SKM-1 treated with dmso at 0.1 percent for 144 hours (cell line): Measurements from ENCODE around the gene IGDCC3.
A peak's percentile ranks its signal among the peaks of the same experiment; 100 is the strongest.

Source experiments
- DNase-seq: peaks from one replicate; lab custom pipeline; 2025; ENCODE audit not compliant: unreplicated experiment; lab: John Stamatoyannopoulos, UW

Gene IGDCC3

DNA sequence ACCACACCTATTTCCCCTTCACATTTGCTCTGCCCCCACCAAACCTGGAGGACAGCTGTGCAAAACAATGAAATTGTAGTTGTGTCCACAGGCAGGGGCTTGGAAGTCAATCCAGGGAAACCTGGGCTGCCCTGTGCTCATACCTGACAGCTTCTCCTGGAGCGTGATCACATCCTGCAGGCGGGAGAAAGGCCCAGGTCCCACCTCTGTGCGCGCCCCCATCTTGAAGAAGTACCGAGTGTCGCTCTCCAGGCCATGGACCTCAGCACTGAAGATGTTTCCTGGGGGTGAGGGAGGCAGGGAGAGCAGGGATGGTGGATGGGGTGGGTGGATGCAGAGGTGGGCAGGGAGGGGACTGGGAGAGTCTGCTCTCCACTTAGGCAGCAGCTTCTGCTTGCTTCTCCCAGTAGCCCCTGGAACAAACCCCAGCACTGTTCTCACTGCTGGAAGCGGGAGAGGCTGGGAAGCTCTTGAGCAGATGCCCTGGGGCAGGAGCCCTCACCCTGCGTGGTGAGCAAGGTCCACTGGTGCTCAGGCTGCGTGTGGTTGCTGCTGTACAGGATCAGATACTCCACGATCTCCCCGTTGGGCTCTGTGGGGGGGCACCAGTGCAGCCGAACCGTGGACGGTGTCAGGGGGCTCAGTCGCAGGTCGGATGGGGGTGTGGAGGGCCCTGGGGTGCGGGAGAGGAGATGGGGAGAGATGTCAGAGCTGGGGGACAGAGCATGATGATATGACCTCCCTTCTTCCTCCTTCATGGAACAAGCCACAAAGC, 10.7 kb upstream of the IGDCC3 start:
- no peak for DNase-seq

DNA sequence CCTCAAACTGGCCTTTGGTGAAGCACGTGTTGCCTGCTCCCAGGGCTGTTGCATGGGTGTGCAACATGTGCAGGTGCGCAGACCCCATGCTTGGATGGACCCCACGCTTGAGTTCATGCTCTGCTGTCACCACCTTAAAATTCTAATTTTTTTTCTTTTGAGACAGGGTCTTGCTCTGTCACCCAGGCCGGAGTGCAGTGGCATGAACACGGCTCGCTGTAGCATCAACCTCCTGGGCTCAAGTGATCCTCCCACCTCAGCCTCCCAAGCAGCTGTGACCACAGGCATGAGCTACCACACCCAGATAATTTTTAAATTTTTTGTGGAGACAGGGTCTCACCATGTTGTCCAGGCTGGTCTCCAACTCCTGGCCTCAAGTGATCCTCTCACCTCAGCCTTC, 9.1 kb upstream of the IGDCC3 start:
- DNase-seq = no peak

DNA sequence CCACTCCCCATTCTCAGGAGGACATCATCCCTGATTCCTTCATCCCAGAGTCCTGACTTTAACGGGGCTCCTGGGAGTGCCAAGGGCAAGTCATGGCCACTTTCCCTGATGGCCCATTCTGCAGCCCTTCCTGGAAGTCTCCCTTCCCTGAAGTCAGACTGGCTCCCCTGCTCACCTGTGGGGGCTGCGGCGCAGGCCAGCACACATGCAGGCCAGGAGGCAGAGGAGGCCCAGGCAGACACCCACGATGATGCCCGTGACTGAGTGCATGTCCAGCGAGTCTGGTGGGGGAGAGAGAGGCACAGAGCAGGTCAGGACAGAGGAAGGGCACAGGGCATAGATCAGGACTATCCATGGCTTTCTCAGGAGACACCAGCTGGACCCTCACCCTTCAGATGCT, 8.6 kb upstream of the IGDCC3 start:
- DNase-seq = no peak

DNA sequence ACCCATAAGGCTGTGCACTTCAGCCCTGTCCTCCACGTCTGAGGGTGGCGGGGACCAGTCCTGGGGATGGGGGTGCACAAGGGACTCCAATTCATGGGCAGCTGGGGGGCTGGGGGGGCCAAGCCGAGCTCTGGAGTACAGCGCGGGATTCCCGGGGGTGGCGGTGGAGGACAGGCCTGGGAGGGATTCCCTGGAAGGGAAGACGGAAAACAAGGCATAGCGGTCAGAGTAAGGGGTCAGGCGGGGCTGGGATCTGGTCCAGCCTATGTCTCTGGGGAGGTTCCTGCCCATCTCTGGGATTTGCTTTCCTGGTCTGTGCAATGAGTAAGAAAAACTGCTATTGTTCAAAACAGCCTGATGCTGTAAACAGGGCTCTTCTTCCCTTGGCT, 8.1 kb upstream of the IGDCC3 start:
- DNase-seq = no peak

DNA sequence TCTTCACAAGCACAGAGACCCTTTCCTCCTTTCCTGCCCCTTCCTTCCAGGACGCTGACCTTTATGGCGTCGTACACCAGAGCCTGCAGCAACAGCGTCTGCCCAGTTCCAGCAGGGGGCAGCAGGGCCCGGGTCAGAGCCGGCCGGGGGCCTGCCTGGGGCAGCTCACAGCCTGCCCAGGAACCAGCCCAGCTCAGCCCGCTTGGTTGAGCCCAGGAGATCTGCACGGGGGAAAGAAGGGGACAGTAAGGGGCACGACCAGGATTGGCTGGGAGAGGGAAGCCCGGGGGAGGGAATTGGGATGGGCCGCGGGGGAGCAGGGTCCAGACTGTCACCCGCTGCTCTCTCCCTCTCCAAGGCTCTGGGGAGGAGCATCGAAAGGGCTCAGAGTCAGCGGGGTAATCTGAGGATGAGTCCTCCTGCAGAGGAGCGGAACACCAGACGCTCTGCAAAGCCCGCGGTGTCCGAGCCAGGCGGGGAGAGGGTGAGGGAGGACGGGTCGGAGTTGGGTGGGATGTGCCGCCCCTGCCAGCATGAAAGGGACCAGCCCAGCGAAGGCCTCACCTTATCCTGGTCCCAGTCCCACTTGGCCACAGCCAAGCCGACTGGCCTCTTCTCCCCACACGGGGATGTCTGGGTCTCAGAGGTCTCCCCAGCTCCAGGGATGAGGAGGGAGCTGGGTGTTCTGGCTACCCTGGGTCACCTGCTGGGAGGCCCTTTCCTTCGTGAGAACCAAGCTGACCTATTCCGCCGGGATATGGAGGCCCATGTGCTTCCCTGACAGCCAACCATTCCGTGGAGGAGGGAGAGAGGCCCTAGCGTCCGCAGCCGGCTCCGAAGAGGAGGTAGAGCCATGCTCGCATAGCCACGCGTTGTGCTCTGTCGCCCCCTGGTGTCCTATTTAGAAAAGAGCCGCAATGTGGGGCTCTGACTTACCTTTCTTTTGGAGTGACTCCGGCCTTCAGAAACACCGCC, 7.4 kb upstream of the IGDCC3 start:
- peak; percentile 77 for DNase-seq

DNA sequence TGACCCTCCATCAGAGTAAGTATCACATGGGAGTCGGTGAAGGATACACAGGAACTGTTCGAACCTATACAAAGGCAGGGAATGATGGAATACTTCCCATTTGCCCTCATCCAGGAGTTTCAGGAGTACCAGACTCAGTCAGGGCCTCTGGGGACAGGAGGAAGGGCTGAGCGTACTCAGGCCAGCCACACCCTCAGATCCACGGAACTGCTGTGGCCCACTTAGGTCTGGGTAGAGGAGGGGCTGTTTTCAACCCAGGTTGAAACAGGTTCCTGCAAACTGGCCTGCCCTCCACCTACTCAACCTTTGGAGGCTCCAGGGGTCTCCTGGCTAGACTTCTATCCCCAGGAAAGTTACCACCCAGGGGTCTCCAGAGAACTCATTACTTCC, 6.7 kb upstream of the IGDCC3 start:
- DNase-seq = no peak

DNA sequence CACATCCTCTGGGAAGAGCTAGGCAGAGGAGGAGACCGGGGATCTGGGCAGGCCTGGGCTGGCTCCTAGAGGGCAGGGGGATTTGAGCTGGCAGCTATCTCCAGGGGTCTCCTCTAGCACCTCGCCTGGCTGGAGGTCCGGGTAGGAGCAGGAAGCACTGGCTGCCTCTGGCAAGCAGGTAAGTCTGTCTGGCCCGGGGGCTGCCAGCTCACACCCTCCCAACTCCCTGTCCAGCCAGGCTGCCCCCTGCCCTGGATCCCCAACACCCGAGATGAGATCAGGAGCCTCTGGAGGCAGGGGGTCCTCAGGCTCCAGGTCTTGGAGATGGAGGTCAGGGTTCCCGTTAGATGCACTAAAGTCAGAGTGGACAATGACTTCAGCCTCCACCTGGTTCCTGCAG, 6.2 kb upstream of the IGDCC3 start:
- no peak for DNase-seq

DNA sequence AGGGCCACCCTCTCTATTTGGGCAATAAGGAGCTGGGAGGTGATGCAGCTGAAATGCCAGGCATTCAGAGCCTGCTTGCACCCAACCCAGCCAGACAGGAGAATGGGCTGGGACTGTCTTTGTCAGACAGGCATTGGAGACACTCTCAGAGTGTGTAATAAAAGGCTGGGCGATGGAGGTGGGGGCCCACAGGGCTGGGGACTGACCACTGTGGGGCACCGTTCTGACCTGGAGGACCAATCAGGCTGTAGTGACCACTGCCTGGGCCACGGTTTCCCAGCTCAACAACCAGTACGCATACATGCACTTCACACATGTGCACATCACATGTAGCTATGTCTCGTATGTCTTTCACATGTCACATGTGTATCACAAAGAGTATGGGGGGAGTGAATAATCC, 5.7 kb upstream of the IGDCC3 start:
- DNase-seq = no peak

DNA sequence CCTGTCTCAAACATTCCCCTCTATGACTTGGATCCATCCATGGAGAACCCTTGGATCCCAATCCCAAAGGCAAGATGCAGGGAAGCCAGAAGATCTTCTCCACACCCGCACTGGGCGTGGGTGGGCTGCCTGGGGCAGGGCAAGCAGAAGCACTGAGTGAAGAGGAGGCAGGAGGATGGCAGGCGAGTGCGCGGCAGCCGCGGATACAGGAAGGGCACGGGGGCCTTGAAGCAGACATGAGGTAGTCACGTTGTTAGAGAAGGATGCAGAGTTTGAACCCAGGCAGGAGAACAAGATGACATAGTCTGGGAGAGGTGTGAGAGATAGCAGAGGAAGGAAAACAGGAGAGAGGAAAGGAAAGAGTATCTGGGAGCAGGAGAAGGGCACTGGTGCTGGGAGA, 5.1 kb upstream of the IGDCC3 start:
- no peak for DNase-seq

DNA sequence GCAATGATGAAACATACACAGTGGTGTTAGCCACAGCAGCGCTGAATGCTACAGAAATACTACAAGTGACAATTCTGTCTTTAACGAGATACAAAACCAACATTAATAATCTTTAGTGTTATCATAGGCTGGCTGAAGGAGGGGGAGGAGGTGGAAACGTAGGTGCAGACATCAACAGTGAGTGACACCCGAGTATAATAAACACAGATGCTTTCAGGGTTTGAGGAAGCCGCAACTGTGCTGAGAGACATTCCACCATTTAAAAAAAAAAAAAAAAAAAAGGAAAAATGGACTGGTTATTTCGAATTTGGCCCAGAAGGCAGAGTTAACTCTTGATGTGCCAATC, 4.3 kb upstream of the IGDCC3 start:
- no peak for DNase-seq

DNA sequence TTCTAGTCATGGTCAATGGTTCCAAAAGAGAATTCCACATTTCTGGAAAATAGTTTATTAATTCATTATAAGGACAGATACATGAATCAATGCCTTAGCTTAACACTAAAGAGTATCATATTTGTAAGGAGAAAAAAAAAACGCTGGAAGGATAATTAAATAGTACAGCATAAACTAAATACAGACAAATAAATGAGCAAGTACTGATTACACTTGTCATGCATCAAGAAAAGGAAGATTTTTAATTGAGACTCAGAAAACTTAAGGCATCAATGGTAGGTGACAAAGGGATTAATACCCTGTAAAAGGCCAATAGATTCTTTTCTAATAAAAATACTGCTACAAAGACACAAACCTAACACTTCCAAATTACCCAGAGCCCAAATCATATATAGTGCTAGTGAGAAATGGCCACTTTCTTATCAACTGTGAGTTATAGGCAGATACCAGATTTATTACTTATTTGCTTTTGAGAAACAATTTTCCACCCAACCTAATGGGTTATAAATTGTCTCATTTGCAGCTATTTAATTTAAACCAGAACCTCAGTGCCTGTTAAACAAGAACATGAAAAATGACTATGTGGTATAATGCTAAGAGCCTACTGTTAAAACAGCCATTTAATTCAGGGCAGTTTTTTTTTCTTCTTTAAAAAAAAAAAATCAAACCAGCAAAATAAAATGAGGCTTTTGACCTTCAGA, 3.8 kb upstream of the IGDCC3 start:
- no peak for DNase-seq

DNA sequence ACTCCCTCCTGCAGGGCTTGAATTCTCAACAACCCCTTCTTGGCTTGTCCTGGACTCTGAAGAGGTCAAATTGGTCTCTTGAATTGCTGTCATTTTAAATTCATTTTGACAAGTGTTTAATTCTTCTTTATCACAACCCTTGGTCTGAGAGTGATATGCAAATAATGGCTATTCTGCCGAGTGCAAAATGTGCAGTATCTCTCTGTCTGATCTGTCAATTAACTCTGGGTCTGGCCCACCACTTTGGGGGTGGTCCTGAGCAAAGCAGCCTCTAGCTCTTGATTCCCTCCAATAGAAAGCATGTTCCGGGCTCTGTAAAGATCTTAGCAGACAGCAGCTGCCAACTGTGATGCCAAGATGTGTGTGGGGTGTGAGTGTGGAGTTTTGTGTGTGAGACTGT, 2.2 kb upstream of the IGDCC3 start:
- no peak for DNase-seq

DNA sequence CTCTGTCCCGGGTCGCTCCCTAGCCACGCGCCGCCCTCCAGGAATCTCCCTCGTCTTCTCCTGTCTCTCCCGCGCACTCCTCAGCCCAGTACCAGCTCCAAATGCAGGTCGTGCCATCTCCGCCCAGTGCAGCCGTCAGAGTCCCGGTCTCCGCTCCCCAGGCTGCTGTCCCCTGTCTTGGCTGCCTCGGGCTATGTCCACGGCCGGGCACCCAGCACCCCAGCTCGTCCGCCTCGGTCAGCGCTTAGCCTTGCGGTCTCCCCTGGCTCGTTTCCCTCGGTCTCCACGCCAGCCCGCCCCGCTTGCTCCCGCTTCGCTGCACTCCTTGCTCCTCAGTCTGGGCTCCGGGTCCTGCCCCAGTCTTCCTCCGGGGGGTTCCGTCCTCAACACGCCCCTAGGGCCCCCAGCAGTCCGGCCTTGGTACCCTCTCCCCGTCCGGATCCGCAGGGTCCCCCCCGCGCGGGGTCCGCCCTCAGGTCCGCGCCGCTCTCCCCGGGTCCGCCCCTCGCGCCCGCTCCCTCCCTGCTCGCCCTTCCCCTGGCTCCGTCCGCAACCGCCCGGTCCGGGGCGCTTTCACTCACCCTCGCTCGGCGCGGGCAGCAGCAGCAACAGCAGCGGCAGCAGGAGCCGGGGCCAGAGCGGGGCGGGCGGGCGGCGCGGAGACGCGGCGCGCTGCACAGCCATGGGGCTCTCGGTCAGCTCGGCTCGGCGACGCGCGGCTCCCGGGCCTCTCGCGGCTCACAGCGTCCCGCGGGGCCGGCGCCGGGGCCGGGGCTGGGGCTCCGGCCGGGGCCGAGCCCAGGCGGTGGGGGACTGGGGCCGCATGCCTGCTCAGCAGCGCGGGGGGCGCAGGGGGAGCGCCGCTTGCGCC, 462 bp downstream of the IGDCC3 start:
- DNase-seq = no peak

DNA sequence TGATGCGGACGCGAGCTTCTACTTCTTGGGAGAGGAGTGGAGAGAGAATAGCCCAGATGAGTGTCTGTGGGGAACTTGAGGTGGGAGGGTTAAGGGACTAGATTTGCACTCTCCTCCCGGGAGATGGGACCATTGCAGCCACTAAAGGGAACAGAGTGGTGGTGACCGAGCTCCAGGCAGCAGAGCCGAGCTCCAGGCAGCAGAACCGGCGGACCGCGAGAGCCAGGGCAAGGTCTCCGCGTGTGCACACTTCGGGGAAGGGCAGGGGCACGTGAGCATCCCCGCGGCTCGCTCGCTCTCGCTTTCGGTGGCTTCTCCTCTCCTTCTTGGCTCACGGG, 1.1 kb downstream of the IGDCC3 start:
- no peak for DNase-seq

DNA sequence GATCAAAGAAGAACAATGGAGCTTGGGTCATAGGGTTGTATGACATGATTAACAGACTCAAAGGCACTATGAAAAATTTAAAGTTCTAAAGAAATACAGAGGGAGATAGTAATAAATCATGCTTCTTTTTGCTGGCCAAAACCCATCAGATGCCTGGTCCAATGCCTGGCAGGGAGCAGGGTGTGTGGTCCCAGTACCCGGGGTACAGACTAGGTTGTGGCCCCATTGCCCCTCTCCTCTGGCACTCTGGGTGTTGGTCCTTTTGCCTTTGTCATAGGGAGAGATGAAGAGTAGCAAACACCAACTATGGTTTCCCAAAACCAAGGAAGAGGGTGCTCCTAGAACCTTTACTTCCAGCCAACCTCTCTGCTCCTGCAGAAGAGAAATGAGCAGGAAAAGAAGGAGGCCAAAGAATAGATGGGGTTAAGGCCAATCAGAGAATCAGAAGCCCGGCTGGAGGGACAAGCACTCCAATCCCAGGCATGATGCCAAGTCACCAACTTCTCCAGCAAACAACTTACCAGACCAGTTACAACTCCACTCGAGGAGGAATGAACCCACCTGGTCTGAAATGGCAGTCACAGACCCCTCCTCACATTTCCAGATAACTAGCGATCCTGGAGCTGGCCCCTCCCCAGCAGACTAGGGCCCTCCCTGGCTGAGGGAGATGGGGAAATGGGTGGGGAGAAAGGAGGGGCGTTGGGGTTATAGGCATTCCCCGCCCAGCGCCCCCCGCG, 1.8 kb downstream of the IGDCC3 start:
- DNase-seq = no peak

DNA sequence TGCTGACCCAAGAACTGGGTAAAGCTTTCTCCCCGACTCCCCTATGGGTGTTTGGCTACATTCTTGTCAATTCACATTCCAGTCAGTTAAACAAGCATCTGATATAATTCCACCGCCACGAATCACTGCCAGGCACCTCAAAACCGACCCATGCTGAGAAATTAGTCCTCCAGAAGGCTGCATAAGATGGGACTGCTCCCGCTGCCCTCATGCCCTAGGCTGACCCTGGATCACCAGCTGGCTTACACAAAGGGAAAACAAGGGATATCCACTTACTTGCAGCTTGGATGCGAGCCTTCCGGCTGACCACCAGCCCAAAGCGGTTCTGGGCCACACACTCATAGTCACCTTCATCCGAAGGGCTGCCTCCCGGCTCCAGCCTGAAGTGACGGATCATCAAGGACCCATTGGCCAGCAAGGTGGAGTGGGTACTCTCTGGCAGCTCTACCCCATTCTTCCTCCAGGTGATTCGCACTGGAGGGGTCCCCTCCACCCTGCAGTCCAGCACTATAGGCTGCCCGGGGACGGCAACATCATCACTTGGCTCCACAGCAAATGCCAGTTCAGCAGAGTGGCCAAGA, 2.9 kb downstream of the IGDCC3 start:
- DNase-seq = no peak

DNA sequence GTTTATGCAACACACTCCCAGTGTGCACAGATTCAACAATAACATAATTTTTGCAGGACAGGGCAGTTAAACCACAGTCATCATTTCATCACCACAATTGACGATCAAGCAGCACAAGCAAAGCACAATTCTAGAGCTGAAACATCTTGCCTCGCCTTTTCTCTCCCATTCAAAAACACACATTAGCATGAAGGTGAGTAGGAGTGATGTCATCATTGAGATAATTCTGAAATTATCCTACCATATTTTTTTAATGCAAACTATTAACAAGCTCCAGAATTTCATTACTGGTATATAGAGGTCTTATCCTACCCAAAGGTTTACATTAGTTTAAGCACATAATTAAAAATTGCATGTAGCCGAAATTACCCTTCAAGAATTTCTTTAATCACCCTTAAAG, 3.5 kb downstream of the IGDCC3 start:
- DNase-seq = no peak

DNA sequence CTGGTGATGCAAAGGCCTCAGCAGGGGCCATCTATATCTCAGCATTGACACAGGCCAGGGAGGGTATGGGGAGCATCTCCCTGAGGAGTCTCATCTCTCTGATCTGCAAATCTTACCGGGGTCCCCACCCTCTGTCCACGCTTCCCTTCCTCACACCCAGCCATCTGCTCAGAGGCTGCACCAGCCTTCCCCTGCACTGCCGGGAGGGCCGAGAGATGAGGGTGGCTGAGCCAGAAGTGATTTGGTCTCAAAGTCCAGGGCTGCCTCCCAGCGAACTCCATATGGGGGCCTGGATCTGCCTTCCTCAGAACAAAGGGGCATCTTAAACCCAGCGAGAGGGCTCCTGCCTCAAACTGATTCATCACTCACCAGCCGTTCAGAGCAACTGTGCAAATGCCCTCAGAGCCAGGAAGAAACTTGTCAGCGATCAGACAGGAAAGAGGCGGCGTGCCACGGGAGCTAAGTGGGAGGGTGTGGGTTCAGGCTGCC, 4.6 kb downstream of the IGDCC3 start:
- DNase-seq = no peak

DNA sequence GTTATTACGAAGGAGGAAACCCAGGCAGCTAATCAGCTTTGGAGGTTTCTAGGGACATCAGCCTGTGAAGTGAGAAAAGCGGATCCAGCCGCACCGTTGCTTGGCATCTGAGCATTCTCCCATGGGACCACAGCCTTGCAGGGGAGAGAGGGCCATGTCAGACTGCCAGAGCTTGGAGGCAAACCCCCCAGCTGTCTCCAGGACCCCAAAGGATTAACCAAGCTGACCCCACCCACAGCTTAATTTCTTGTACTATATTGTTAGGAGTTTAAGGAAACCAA, 5.1 kb downstream of the IGDCC3 start:
- no peak for DNase-seq
